22Rv1 (cell line): ENCODE data around the gene NBAS.

Experiments
- ZFX ChIP-seq: fragments of 450-650 bp; IDR thresholded peaks from 2 replicates; pipeline ENCODE4 v1.6.1; 2017; ENCODE audit warnings: antibody characterized with exemption, borderline replicate concordance
- TF ChIP-seq, protein P1 (sequence below): fragments of 450-650 bp; IDR thresholded peaks from 2 replicates; pipeline ENCODE4 v1.5.1; 2017; ENCODE audit warnings: mild to moderate bottlenecking

DNA sequence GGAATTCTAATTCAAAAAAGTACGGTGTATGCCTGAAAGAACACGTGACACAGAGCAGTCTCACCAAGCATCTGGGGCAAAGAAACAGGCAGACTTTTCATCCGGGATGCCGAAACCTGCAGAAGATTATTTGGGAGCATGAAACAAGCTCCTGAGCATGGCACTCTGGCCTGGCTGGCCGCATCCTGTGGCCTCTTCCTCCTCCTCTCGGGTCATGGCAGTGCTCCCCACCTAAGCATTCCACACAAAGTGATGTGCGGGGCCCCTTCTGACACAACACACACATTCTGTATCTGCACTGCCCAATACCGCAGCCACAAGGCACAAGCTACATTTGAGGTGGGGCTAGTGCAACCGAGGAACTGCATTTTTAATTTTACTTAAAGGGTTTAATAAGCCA, 380.8 kb downstream of the NBAS start:
- TF ChIP-seq, protein P1, sequence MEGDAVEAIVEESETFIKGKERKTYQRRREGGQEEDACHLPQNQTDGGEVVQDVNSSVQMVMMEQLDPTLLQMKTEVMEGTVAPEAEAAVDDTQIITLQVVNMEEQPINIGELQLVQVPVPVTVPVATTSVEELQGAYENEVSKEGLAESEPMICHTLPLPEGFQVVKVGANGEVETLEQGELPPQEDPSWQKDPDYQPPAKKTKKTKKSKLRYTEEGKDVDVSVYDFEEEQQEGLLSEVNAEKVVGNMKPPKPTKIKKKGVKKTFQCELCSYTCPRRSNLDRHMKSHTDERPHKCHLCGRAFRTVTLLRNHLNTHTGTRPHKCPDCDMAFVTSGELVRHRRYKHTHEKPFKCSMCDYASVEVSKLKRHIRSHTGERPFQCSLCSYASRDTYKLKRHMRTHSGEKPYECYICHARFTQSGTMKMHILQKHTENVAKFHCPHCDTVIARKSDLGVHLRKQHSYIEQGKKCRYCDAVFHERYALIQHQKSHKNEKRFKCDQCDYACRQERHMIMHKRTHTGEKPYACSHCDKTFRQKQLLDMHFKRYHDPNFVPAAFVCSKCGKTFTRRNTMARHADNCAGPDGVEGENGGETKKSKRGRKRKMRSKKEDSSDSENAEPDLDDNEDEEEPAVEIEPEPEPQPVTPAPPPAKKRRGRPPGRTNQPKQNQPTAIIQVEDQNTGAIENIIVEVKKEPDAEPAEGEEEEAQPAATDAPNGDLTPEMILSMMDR, result no peak
- TF ChIP-seq ZFX, result no peak
